ENCODE data around the gene NR2F1.

- TF ChIP-seq CTCF (IDR thresholded peaks at IDR 0.05; ENCODE audit: poor library complexity), result no peak
- TF ChIP-seq EZH2phosphoT487 (IDR thresholded peaks at IDR 0.05; ENCODE audit: low read depth, severe bottlenecking, unreplicated experiment), result peak; percentile 15
- TF ChIP-seq EZH2 (IDR thresholded peaks at IDR 0.05; ENCODE audit: borderline replicate concordance), result peak; percentile 86
These were observed 2.7 kb upstream of the NR2F1 start for GRCh38 chr5:93580063-93580926.
